GM12878 (cell line): ENCODE results near the gene MYD88. TPM values are rescaled to one million over a fixed set of nuclear protein-coding genes. Genes with fewer than 3 reads are reported as not detected.

Experiments used
- ATAC-seq: fragments of 200-7000 bp; cut with Tn5 transposase; 3 replicates; pipeline ENCODE4 v1.9.1; 2020; ENCODE audit warnings: mild to moderate bottlenecking, moderate library complexity
- BruUV-seq: library from RNA; stranded (reverse); fragments of 400-500 nt; replicated peaks from 2 replicates; lab custom pipeline; 2021; lab: Mats Ljungman, UMichigan
- CTCF ChIA-PET: fragments of 300-600 bp; sonication (Branson Sonifier 250); formaldehyde crosslinking; extraction: SDS; loops from one replicate; lab custom pipeline; 2021; ENCODE audit warnings: inconsistent platforms; lab: Yijun Ruan, JAX
- POLR2A ChIA-PET: fragments of 350-600 bp; formaldehyde crosslinking; extraction: SDS; loops from one replicate; lab custom pipeline; 2021; ENCODE audit warnings: inconsistent platforms; lab: Charles Lee
- RAD21 ChIA-PET: fragments of 300-600 bp; sonication (Branson Sonifier 250); formaldehyde crosslinking; loops from one replicate; lab custom pipeline; 2023; ENCODE audit warnings: antibody characterized with exemption; ENCODE audit not compliant: unreplicated experiment; lab: Charles Lee
- SMC1A ChIA-PET: fragments of 300-600 bp; sonication (Branson Sonifier 250); formaldehyde crosslinking; loops from one replicate; lab custom pipeline; 2023; ENCODE audit not compliant: unreplicated experiment, uncharacterized antibody; lab: Charles Lee
- DNase-seq: peaks from one replicate; pipeline ENCODE4 v3.0.0-alpha.2; 2011; ENCODE audit warnings: low read depth, low spot score
- FAIRE-seq: peaks from 3 replicates; lab custom pipeline; 2011; peaks lifted over from hg19 to GRCh38; lab: Jason Lieb, UNC
- H2AFZ ChIP-seq: 2 replicates; pipeline ENCODE4 v1.6.0; 2011; ENCODE audit warnings: low read depth, low read length, control low read depth; ENCODE audit not compliant: control insufficient read depth
- H3K27ac ChIP-seq: 2 replicates; pipeline ENCODE4 v1.5.1; 2011; ENCODE audit warnings: control low read depth; ENCODE audit not compliant: control insufficient read depth, insufficient read depth
- H3K27me3 ChIP-seq, 2 experiments: replicated peaks in 1 of 2; 2 replicates each; pipeline versions ENCODE4 v1.6.0 to v1.6.1; 2011; ENCODE audit warnings: low read length in 1 of 2; ENCODE audit not compliant: control insufficient read depth in 2 of 2, insufficient read depth in 2 of 2
- H3K36me3 ChIP-seq, 2 experiments: 2 replicates each; pipeline ENCODE4 v1.5.1; 2011; ENCODE audit warnings: low read length in 1 of 2; ENCODE audit not compliant: control insufficient read depth in 2 of 2, insufficient read depth in 2 of 2
- H3K4me1 ChIP-seq: 2 replicates; pipeline ENCODE4 v1.6.1; 2011; ENCODE audit warnings: mild to moderate bottlenecking, low read length, moderate library complexity, mixed read lengths; ENCODE audit not compliant: control insufficient read depth, insufficient read depth
- H3K4me2 ChIP-seq: 2 replicates; pipeline ENCODE4 v1.6.0; 2011; ENCODE audit warnings: control low read depth; ENCODE audit not compliant: control insufficient read depth, insufficient read depth
- H3K4me3 ChIP-seq: fragments of 200-600 bp; sonication (generic); 2 replicates; pipeline ENCODE4 v1.5.1; 2016
- H3K79me2 ChIP-seq: 2 replicates; pipeline ENCODE4 v1.6.0; 2011; ENCODE audit warnings: low read length; ENCODE audit not compliant: control insufficient read depth, insufficient read depth
- H3K9ac ChIP-seq: 2 replicates; pipeline ENCODE4 v1.8.0; 2011; ENCODE audit warnings: low read length, control low read depth, mixed read lengths; ENCODE audit not compliant: control insufficient read depth, insufficient read depth
- H3K9me3 ChIP-seq: replicated peaks from 3 replicates; pipeline ENCODE4 v1.5.1; 2011; ENCODE audit warnings: mild to moderate bottlenecking, low read length; ENCODE audit not compliant: control insufficient read depth, insufficient read depth
- H4K20me1 ChIP-seq: 2 replicates; pipeline ENCODE4 v1.6.0; 2011; ENCODE audit not compliant: control insufficient read depth, insufficient read depth
- CHD1 ChIP-seq: IDR thresholded peaks from 2 replicates; pipeline ENCODE4 v1.6.1; 2012; ENCODE audit warnings: low read depth, low read length, improper control_type of control experiment
- E2F4 ChIP-seq: IDR thresholded peaks from 2 replicates; pipeline ENCODE4 v1.6.1; 2012; ENCODE audit warnings: low read depth, low read length, improper control_type of control experiment
- MYB ChIP-seq: fragments of 150-350 bp; IDR thresholded peaks from 2 replicates; pipeline ENCODE4 v1.6.1; 2014; ENCODE audit warnings: mild to moderate bottlenecking, low read depth, low read length, borderline replicate concordance
- RELB ChIP-seq: fragments of 450-650 bp; IDR thresholded peaks from 2 replicates; pipeline ENCODE4 v1.6.1; 2017; ENCODE audit warnings: low read depth, mild to moderate bottlenecking, moderate library complexity
- TCF3 ChIP-seq: IDR thresholded peaks from 2 replicates; pipeline ENCODE4 v1.6.1; 2012; ENCODE audit warnings: low read depth, mild to moderate bottlenecking, low read length, borderline replicate concordance; ENCODE audit not compliant: insufficient read depth
- ZNF384 ChIP-seq: IDR thresholded peaks from 2 replicates; pipeline ENCODE4 v1.6.1; 2012; ENCODE audit warnings: low read depth, mild to moderate bottlenecking, low read length, improper control_type of control experiment, borderline replicate concordance
- ZZZ3 ChIP-seq: IDR thresholded peaks from 2 replicates; pipeline ENCODE4 v1.6.1; 2011; ENCODE audit warnings: low read depth; ENCODE audit not compliant: control insufficient read depth, insufficient read length
- WGBS: methylation state at CpG from one replicate; pipeline ENCODE4 v1.1.6; 2016; ENCODE audit warnings: low lambda C conversion rate; ENCODE audit not compliant: insufficient replicate concordance, insufficient coverage; ENCODE audit errors: missing lambda C conversion rate; 5-methylcytosine and 5-hydroxymethylcytosine counted together
- in situ Hi-C: fragments of 300-500 bp; cut with MboI; formaldehyde crosslinking; loops from 9 replicates; pipeline ENCODE4 v1.14.3; 2018; ENCODE audit warnings: mixed read lengths
- intact Hi-C: fragments of 100-400 bp; cut with micrococcal nuclease; formaldehyde crosslinking; loops from one replicate; pipeline ENCODE4 v1.14.2; 2022; ENCODE audit not compliant: unreplicated experiment
- polyA plus RNA-seq, 11 experiments: library from polyadenylated mRNA; depleted of rRNA in 4 of 11; unstranded in 6 of 11; stranded (reverse) in 5 of 11; fragments of >200 nt; fragmentation: Nextera tagmentation in 4 of 11; fragmentation: Illumina TruSeq in 1 of 11; extraction: Ambion mirVana in 4 of 11; extraction: Trizol in 1 of 11; gene quantifications; 1 replicate in 1 of 11; 2 replicates in 10 of 11; pipeline versions ENCODE4 v1.2.1 to v1.2.3, GENCODE V29; 2011 to 2016; ENCODE audit warnings: inconsistent platforms in 2 of 11, missing spikeins in 2 of 11, low read depth in 1 of 11
- total RNA-seq, 4 experiments: library from RNA; depleted of rRNA in 3 of 4; stranded (reverse); fragments of >200 nt in 3 of 4; fragmentation: Illumina TruSeq in 1 of 4; extraction: Trizol in 1 of 4; gene quantifications; 2 replicates each; pipeline versions ENCODE4 v1.2.1 to v1.2.3, GENCODE V29; 2013 to 2021
- TF ChIP-seq, protein P1 (sequence below): fragments of 450-650 bp; IDR thresholded peaks from 2 replicates; pipeline ENCODE4 v1.6.1; 2014; ENCODE audit warnings: mild to moderate bottlenecking
- TF ChIP-seq, protein P2 (sequence below): IDR thresholded peaks from 2 replicates; pipeline ENCODE4 v1.6.1; 2012; ENCODE audit warnings: low read length, inconsistent platforms

Gene MYD88
- total and polyA plus RNA-seq, 10 of the 15 experiments (the other 5 are each of a cell fraction or from before 2014, with no cell fraction given): 5.5 to 84.8 (median 67.5) TPM

GRCh38 chr3:38153221-38153620, 14.8 kb downstream of the MYD88 start:
- Histone ChIP-seq H3K4me1 (peaks cover 7% of the 10 kb centered on the region; the same call in 1 of the 2 replicates), H2AFZ (no peak overlapping the region), H3K36me3 (no peaks in the 10 kb centered on the region), H3K79me2 (no peaks in the 10 kb centered on the region), H4K20me1 (no peaks in the 10 kb centered on the region), H3K27me3 (no peaks in the 10 kb centered on the region), H3K9me3 (no peaks in the 10 kb centered on the region), H3K4me3 (no peak overlapping the region), H3K9ac (no peak overlapping the region), H3K27ac (no peak overlapping the region), H3K4me2 (no peak overlapping the region)
- in situ Hi-C loops (no loop called here), intact Hi-C loops (no loop called here)
- DNase-seq: no peak
- BruUV-seq: no TSS peak
- ATAC-seq: no peak
- CTCF ChIA-PET: interaction anchor here (1.4 to 6.8 kb wide), 5 partner anchors 11 to 58 kb away, joined by 3 to 55 read pairs (median 5); partner anchors contain the start of genes MYD88 and OXSR1
- TF ChIP-seq ZNF384 (no peak), RELB (no peak), TCF3 (no peak), MYB (no peak), E2F4 (no peak), CHD1 (no peak), ZZZ3 (no peak)
- TF ChIP-seq, protein P1, sequence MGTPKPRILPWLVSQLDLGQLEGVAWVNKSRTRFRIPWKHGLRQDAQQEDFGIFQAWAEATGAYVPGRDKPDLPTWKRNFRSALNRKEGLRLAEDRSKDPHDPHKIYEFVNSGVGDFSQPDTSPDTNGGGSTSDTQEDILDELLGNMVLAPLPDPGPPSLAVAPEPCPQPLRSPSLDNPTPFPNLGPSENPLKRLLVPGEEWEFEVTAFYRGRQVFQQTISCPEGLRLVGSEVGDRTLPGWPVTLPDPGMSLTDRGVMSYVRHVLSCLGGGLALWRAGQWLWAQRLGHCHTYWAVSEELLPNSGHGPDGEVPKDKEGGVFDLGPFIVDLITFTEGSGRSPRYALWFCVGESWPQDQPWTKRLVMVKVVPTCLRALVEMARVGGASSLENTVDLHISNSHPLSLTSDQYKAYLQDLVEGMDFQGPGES: no peak
- TF ChIP-seq, protein P2, sequence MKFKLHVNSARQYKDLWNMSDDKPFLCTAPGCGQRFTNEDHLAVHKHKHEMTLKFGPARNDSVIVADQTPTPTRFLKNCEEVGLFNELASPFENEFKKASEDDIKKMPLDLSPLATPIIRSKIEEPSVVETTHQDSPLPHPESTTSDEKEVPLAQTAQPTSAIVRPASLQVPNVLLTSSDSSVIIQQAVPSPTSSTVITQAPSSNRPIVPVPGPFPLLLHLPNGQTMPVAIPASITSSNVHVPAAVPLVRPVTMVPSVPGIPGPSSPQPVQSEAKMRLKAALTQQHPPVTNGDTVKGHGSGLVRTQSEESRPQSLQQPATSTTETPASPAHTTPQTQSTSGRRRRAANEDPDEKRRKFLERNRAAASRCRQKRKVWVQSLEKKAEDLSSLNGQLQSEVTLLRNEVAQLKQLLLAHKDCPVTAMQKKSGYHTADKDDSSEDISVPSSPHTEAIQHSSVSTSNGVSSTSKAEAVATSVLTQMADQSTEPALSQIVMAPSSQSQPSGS: no peak
- POLR2A ChIA-PET: interaction anchor here (1.1 to 7.2 kb wide), 5 partner anchors 11 to 70 kb away, joined by 3 to 100 read pairs (median 12); partner anchors contain the start of genes ACAA1, MYD88 and OXSR1
- no peak for FAIRE-seq
- SMC1A ChIA-PET: interaction anchor here (1.3 to 10.2 kb wide), 5 partner anchors 12 to 80 kb away, joined by 3 to 89 read pairs (median 9); partner anchors contain the start of genes ACAA1, MYD88 and OXSR1
- RAD21 ChIA-PET: interaction anchor here (1.1 to 3.2 kb wide), 2 partner anchors 11 kb away, joined by 3 to 26 read pairs; partner anchors contain the start of gene OXSR1
- WGBS: 100% methylated on average over 2 of the region's 2 CpGs
